Coronary artery (tissue), 2 donors: ENCODE data around the gene HLX.

Experiments
- DNase-seq: peaks from one replicate; pipeline ENCODE4 v3.0.0-alpha.2; 2017; ENCODE audit warnings: low spot score
- H3K27ac ChIP-seq, 2 donors: fragments of 200-600 bp; sonication (generic); one replicate each; pipeline ENCODE4 v1.5.1; 2016 to 2019
- H3K4me3 ChIP-seq: fragments of 200-600 bp; sonication (generic); 2 replicates; pipeline ENCODE4 v1.5.1; 2016; ENCODE audit warnings: mild to moderate bottlenecking, moderate library complexity
- CTCF ChIP-seq: fragments of 200-600 bp; sonication (generic); IDR thresholded peaks from one replicate; pipeline ENCODE4 v1.5.1; 2019; ENCODE audit warnings: antibody characterized with exemption

The HLX gene

GRCh38 chr1:220843481-220844011, 35.7 kb upstream of the HLX start:
- Histone ChIP-seq H3K27ac (no peak overlapping the region), H3K4me3 (no peak overlapping the region)
- DNase-seq, result no peak
- no peak for TF ChIP-seq CTCF

GRCh38 chr1:220852408-220852807, 26.8 kb upstream of the HLX start:
- H3K4me3 ChIP-seq, result no peak overlapping the region
- no peak overlapping the region for H3K27ac ChIP-seq
- no peak for TF ChIP-seq CTCF
- DNase-seq, result no peak

GRCh38 chr1:220872296-220872695, 6.9 kb upstream of the HLX start:
- Histone ChIP-seq H3K27ac (no peak overlapping the region), H3K4me3 (no peak overlapping the region)
- no peak for TF ChIP-seq CTCF
- DNase-seq, result no peak

- no peak for TF ChIP-seq CTCF
- Histone ChIP-seq H3K4me3 (no peak overlapping the region), H3K27ac (no peak overlapping the region)
- no peak for DNase-seq
Observed at GRCh38 chr1:220873087-220873486, 6.2 kb upstream of the HLX start.

GRCh38 chr1:220873868-220874655, 5.2 kb upstream of the HLX start:
- peak; percentile 60 for TF ChIP-seq CTCF
- DNase-seq, result no peak
- no peak overlapping the region for H3K27ac ChIP-seq
- no peak overlapping the region for H3K4me3 ChIP-seq

- no peak overlapping the region for H3K4me3 ChIP-seq
- H3K27ac ChIP-seq, result no peak overlapping the region
- no peak for TF ChIP-seq CTCF
- no peak for DNase-seq
Observed at GRCh38 chr1:220875260-220875659, 4.0 kb upstream of the HLX start.
